MM.1S (cell line): ENCODE data around the gene WDR38.

Experiments used
- DNase-seq: peaks from one replicate; pipeline ENCODE4 v3.0.0-alpha.2; 2015
- H2AFZ ChIP-seq: fragments of 300-600 bp; sonication (generic); 2 replicates; pipeline ENCODE4 v1.6.0; 2016; ENCODE audit warnings: antibody characterized with exemption, low read length
- H3F3A ChIP-seq: fragments of 300-600 bp; sonication (generic); 2 replicates; pipeline ENCODE4 v1.6.1; 2016; ENCODE audit warnings: mild to moderate bottlenecking, antibody characterized with exemption, low read length, moderate library complexity, mixed read lengths; ENCODE audit not compliant: insufficient read depth
- H3K27ac ChIP-seq: fragments of 300-600 bp; sonication (generic); 2 replicates; pipeline ENCODE4 v1.5.1; 2016; ENCODE audit warnings: mild to moderate bottlenecking, low read length
- H3K27me3 ChIP-seq: fragments of 300-600 bp; sonication (generic); replicated peaks from 2 replicates; pipeline ENCODE4 v1.6.0; 2016; ENCODE audit warnings: low read length; ENCODE audit not compliant: insufficient read depth
- H3K36me3 ChIP-seq: fragments of 300-600 bp; sonication (generic); replicated peaks from 2 replicates; pipeline ENCODE4 v1.6.1; 2016; ENCODE audit warnings: mild to moderate bottlenecking, low read length, mixed read lengths; ENCODE audit not compliant: insufficient read depth
- H3K4me1 ChIP-seq: fragments of 300-600 bp; sonication (generic); 2 replicates; pipeline ENCODE4 v1.6.1; 2016; ENCODE audit warnings: low read length, mixed read lengths
- H3K4me2 ChIP-seq: fragments of 300-600 bp; sonication (generic); 2 replicates; pipeline ENCODE4 v1.6.0; 2016; ENCODE audit warnings: low read depth, low read length
- H3K4me3 ChIP-seq: fragments of 300-600 bp; sonication (generic); 2 replicates; pipeline ENCODE4 v1.5.1; 2016; ENCODE audit warnings: low read length, mixed read lengths
- H3K79me2 ChIP-seq: fragments of 300-600 bp; sonication (generic); 2 replicates; pipeline ENCODE4 v1.6.1; 2016; ENCODE audit warnings: mixed run types, low read length, mixed read lengths
- H3K9ac ChIP-seq: fragments of 300-600 bp; sonication (generic); 2 replicates; pipeline ENCODE4 v1.6.1; 2016; ENCODE audit warnings: low read length, mixed read lengths
- H3K9me2 ChIP-seq: fragments of 300-600 bp; sonication (generic); replicated peaks from 2 replicates; pipeline ENCODE4 v1.6.1; 2016; ENCODE audit warnings: mild to moderate bottlenecking, low read length, mixed read lengths; ENCODE audit not compliant: insufficient read depth
- H3K9me3 ChIP-seq: fragments of 300-600 bp; sonication (generic); replicated peaks from 2 replicates; pipeline ENCODE4 v1.6.1; 2016; ENCODE audit warnings: mild to moderate bottlenecking, low read length, mixed read lengths; ENCODE audit not compliant: insufficient read depth
- H4K20me1 ChIP-seq: fragments of 300-600 bp; sonication (generic); 2 replicates; pipeline ENCODE4 v1.6.1; 2016; ENCODE audit warnings: mild to moderate bottlenecking, low read length, moderate library complexity, mixed read lengths; ENCODE audit not compliant: insufficient read depth
- EZH2 ChIP-seq: fragments of 300-600 bp; sonication (generic); optimal IDR thresholded peaks from 2 replicates; pipeline ENCODE3; 2017; ENCODE audit warnings: low read depth, mild to moderate bottlenecking, antibody characterized with exemption, low read length, mixed read lengths
- EZH2phosphoT487 ChIP-seq: fragments of 300-600 bp; sonication (generic); IDR thresholded peaks from 2 replicates; pipeline ENCODE4 v1.6.1; 2018; ENCODE audit warnings: antibody characterized with exemption, low read length
- TF ChIP-seq, protein P1 (sequence below): fragments of 300-600 bp; sonication (generic); IDR thresholded peaks from 2 replicates; pipeline ENCODE4 v1.5.1; 2016; ENCODE audit warnings: antibody characterized with exemption, low read length, mixed read lengths

WDR38 gene

DNA sequence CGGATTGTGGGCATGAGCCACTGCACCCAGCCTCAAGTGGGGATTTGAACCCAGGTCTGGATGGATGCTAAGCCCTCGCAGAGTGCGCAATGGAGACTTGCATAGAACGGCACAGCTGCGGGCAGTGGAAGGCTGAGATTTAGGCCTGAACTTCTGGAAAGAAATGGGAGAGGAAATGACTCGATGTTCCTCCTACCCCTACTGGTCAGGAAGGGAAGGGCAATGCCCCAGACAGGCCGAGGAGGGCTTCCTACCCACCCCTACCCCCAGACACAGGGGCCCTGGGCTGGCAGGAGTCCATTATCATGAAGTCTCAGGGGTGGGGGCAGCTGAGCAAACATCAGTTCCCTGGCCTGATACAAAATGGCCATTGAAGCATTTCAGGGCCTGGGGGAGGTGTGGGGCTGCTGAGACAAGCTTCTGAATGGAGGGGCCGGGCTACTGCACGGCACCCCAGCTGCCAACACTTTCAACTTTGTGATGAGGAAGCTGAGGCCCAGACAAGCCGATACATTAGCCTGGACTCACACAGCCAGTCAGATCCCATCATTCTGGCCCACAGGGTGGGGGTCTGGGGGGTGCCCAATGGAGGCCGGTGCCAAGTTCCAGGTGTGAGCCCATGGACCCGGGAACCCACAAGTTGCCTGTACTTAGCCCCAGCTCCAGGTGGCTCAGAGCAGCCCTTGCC lies 13.5 kb upstream of the WDR38 start:
- no peaks in the 10 kb centered on the region for H3K79me2 ChIP-seq
- H4K20me1 ChIP-seq: no peaks in the 10 kb centered on the region
- H3K27me3 ChIP-seq: no peaks in the 10 kb centered on the region
- TF ChIP-seq, protein P1, sequence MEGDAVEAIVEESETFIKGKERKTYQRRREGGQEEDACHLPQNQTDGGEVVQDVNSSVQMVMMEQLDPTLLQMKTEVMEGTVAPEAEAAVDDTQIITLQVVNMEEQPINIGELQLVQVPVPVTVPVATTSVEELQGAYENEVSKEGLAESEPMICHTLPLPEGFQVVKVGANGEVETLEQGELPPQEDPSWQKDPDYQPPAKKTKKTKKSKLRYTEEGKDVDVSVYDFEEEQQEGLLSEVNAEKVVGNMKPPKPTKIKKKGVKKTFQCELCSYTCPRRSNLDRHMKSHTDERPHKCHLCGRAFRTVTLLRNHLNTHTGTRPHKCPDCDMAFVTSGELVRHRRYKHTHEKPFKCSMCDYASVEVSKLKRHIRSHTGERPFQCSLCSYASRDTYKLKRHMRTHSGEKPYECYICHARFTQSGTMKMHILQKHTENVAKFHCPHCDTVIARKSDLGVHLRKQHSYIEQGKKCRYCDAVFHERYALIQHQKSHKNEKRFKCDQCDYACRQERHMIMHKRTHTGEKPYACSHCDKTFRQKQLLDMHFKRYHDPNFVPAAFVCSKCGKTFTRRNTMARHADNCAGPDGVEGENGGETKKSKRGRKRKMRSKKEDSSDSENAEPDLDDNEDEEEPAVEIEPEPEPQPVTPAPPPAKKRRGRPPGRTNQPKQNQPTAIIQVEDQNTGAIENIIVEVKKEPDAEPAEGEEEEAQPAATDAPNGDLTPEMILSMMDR: peak; percentile 25; the same call in 1 of the 2 replicates
- TF ChIP-seq EZH2phosphoT487 (no peak), EZH2 (no peak)
- no peak overlapping the region for H3K9ac ChIP-seq
- H3K4me2 ChIP-seq: no peak overlapping the region
- H3F3A ChIP-seq: no peaks in the 10 kb centered on the region
- no peaks in the 10 kb centered on the region for H3K9me3 ChIP-seq
- H3K27ac ChIP-seq: no peak overlapping the region
- DNase-seq: no peak
- no peak overlapping the region for H3K4me3 ChIP-seq
- no peaks in the 10 kb centered on the region for H3K36me3 ChIP-seq
- H3K4me1 ChIP-seq: no peaks in the 10 kb centered on the region
- H3K9me2 ChIP-seq: no peaks in the 10 kb centered on the region
- H2AFZ ChIP-seq: no peak overlapping the region

DNA sequence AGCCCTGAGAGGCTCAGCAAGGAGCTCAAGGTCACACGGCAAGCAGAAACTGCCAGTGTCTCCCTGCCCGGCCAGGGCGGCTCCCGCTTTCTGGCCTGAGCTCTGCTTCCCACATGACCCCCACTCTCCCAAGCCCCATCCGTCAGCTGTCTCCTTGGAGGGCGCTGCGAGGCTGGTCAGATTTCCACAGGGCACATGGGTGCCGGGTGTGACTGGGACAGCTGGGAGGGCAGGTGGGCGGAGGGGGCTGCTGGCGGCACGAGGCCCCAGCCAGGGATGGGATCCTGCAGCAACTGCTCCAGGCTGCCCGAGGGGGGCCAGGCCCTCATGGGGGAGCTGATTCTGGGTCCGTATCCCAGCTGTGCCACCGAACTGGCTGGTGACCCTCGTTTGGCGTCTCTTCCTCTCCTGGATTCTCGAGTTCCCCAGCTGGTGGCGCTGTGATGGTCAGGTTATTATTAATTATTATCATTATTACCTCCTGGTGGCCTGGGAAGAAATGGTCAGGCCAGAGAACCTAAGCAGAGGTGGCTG lies 12.9 kb upstream of the WDR38 start:
- Histone ChIP-seq H3K9me2 (no peaks in the 10 kb centered on the region), H3K4me3 (no peak overlapping the region), H4K20me1 (no peaks in the 10 kb centered on the region), H3K9me3 (no peaks in the 10 kb centered on the region), H3K36me3 (no peaks in the 10 kb centered on the region), H3K79me2 (no peaks in the 10 kb centered on the region), H3K9ac (no peak overlapping the region), H3K27me3 (no peaks in the 10 kb centered on the region), H3F3A (no peaks in the 10 kb centered on the region), H3K27ac (no peak overlapping the region), H2AFZ (no peak overlapping the region), H3K4me2 (no peak overlapping the region), H3K4me1 (no peaks in the 10 kb centered on the region)
- TF ChIP-seq EZH2: no peak
- TF ChIP-seq, protein P1: peak; percentile 48
- no peak for DNase-seq

DNA sequence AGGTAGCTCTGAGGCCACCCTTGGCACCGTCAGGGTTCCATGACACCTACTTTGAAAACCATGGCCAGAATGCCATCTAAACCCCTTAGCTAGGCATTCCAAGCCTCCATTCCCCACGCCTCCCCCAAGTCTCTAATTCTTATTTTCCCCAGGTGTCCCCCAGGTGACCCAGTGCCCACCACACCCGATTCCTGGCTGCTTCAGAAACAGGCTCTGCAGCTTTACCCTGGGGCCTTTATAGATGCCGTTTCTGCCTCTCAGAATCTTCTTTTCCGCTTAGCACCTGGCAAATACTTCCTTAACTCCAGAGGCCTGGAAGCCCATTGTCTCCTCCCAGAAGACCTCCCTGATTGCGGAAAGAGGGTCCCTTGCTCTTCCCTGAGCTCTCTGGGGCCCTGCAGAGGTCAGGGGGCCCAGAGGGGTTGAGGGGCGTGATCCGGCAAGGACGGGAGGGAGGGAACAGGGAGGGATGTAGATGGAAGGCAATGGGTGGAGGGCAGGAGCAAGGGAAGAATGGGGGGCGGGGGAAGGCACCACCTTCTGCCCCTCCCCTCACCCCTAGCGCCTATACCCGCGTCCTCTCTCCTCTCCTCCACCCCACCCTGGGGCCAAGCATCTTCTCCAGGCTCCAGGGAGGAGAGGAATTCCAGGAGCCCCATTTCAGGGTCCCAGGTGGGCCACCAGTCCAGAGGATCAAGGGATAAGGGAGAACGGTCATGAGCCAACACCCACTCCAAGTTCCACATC lies 12.0 kb upstream of the WDR38 start:
- H3F3A ChIP-seq: no peaks in the 10 kb centered on the region
- no peaks in the 10 kb centered on the region for H3K36me3 ChIP-seq
- DNase-seq: no peak
- no peaks in the 10 kb centered on the region for H3K9me3 ChIP-seq
- H2AFZ ChIP-seq: no peak overlapping the region
- no peaks in the 10 kb centered on the region for H3K9me2 ChIP-seq
- H3K9ac ChIP-seq: no peak overlapping the region
- H3K27ac ChIP-seq: no peak overlapping the region
- no peaks in the 10 kb centered on the region for H3K4me1 ChIP-seq
- H3K27me3 ChIP-seq: no peaks in the 10 kb centered on the region
- H3K4me2 ChIP-seq: no peak overlapping the region
- H3K79me2 ChIP-seq: no peaks in the 10 kb centered on the region
- TF ChIP-seq EZH2phosphoT487: no peak
- TF ChIP-seq, protein P1: no peak
- TF ChIP-seq EZH2: no peak
- no peaks in the 10 kb centered on the region for H4K20me1 ChIP-seq
- no peak overlapping the region for H3K4me3 ChIP-seq
